Measurements from ENCODE around the gene HTRA3.

Gene HTRA3

DNA sequence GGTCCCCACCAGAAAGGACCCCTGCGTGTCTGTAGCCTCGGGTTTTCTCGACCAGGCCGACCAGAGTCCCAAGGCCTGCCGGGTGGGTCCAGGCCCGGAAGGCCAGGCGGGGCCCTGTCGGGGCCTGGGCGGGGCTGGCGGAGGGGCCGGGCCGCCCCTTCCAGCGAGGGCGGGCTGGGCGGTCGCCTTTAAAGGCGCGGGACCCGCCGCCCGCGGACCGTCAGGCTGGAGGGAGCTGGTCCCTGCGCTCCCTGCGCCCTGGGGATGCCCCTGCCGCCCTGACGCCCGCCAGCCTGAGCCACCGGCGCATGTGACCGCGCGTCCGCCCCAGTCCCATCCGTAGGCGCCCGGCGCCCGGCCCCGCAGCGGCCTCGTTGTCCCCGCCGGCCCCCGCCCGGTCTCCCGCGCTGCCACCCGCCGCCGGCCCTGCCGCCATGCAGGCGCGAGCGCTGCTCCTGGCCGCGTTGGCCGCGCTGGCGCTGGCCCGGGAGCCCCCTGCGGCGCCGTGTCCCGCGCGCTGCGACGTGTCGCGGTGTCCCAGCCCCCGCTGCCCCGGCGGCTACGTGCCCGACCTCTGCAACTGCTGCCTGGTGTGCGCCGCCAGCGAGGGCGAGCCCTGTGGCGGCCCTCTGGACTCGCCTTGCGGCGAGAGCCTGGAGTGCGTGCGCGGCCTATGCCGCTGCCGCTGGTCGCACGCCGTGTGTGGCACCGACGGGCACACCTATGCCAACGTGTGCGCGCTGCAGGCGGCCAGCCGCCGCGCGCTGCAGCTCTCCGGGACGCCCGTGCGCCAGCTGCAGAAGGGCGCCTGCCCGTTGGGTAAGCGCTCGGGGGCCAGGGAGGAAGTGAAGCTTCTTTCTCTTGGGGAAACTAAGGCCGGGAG is at the start of gene HTRA3:
TSS of gene HTRA3 (plus strand) at position 220 of the 883 bp plus-strand sequence. CDS start at position 435, 215 bp downstream.
- no peak for DNase-seq

DNA sequence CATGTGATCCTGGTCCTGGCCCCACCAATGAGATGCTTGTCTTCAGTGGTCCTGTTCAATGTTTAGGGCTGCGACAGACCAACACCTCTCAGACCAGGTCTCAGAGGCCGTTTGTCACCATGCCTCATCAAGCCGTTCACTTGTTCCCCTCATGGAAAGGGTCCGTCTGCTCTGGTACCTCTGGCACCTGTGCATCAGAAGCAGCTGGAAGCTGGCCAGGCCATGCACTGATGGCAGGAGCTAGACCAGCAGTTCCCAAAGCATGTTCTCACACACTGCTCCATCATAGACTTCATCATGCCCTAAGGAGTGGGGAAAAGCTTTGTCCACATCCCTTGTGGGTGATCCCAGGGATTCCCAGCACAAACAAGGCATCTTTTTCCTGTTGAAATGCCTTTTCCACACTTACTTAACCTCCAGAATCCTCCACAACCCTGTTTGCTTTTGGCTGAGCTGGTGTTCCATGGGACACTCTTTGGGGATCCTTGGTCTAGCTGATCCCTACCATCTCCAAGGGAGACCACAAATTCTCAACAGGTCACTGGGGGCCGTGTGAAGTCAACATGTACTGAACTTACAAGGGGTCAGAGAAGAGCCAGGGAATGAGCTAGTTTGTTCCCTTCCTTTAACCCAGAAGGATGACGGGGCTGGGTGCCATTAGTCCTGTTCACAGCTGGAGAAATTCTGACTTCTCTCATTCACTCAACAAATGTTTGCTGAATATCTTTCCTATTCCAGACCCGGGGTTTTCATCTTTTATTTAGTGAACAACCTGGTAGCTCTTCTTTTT is 48.7 kb upstream of the HTRA3 start:
- DNase-seq: no peak

DNA sequence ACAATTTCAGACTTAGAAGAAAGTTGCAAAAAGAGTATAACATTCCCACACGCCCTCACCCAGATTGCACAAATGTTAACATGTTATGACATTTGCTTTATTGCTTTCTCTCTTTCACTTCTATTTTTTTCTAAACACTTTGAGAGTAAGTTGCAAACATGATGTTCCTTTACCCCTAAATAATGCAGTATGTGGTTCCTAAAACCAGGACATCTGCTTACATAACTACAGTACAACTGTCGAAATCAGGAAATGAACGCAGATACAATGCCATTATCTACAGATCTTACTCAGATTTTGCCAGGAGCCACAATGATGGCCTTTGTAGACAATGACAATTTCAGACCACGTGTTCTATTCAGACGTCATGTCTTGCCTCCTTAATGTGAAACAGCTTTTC is 48.1 kb upstream of the HTRA3 start:
- no peak for DNase-seq

DNA sequence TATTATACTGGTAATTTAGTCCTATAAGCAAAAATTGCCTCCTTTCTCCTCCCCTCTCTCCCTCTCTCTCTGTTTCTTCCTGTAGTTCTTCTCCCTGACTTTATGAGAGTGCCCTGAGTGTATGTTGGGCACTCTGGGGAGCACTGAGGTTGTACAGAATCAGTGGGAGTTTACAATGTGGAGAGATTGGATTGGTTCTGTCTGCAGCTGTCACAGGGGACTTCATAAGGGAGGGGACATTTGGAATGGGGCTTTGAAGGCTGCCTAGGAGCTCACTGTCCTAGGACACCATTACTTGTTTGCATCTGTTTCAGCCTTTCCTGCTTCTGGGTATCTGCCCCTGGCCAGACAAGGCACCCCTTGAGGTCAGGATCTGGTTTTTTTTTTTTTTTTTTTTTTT is 47.6 kb upstream of the HTRA3 start:
- no peak for DNase-seq

DNA sequence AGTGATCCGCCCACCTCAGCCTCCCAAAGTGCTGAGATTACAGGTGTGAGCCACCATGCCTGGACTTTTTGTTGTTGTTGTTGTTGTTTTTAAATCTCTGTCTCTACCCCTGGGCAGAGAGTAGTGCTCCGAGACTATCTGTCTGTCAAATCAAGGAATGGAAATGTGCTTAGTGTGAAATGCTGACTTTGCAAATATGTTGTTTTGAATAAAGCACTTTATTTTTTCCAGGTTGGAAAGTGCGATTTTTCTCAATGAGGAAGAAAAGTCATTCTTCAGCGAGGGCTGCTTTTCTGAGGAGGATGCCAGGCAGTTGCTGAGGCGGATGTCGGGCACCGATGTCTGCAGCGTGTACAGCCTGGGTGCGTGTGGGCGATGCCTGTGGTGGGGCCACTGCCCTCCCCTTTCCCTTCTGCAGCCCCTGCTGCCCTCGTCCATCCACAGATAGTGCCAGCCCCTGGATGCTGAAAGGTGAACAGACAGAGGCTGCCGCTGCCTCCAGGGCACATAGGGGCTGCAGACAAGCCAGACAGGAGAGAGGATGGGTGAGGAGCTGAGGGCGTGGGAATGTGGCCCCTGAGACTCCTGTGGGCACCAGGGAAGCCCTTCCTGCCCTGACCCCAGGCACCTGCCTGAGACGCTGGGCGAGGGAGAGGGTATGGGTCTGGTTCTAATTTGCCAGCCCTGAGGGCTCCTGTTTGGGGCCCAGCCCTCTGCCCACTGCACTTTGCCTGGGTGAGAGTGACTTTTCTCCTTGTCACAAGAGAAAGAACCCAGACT is 46.8 kb upstream of the HTRA3 start:
- DNase-seq: no peak

DNA sequence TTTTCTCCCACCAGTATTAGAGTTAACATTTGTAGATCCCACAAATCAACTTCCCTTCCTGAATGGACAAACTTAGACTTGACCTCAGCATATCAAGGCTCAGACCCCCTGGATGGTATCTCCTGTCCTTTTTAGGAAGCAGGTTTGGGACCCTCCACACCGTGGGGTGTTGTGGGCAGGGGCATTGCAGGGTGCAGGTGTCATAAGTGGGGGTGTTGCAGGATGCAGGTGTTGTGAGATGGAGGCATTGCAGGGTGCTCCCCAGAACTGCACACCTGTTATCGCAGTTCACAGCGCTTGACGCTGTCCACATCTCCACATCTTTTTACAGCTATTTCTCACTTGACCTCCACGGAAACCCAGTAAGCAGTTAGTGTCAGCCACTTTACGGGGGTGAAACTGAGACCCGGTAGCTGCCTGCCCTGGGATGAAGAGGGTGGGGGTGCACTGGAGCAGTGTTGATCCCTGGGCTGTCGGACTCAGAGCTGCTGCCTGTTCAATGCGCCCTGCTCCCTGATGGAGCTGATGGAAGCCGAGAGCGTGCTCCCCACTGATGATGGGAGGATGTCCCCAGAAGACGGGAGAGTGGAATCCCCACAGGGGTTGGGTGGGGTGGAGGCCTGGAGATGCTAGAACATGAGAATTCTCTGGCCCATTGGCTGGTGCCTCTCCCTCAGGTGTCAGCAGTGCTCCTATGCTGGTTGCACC is 45.1 kb upstream of the HTRA3 start:
- no peak for DNase-seq

DNA sequence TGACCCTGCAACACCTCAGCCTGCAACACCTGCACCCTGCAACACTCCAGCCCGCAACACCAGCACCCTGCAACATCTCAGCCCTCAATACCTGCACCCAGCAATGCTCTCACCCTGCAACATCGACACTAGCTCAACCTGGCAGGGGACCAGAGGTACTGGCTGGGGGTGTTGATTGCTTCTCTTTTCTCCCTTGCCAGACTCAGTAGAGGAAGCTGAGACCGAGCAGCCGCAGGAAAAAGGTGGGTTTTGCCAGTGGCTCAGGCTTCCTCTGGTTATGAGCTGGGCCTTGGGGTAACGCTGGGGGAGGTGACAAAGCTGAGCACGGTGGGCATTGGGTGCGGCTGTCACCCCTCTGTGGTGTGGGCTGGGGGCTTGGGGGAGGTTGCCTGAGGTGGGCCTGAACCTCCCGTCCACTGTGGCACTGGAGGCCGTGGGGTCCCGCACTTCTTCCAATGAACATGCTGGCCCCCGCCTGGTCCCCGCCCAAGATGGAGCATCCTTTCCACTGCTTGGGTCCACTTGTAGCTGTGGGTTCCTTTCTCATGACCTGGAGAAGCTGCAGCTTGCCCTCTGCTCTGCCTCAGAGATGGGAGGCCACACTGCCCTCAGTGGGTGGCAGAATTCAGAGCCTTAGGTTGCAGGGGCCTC is 44.5 kb upstream of the HTRA3 start:
- no peak for DNase-seq

DNA sequence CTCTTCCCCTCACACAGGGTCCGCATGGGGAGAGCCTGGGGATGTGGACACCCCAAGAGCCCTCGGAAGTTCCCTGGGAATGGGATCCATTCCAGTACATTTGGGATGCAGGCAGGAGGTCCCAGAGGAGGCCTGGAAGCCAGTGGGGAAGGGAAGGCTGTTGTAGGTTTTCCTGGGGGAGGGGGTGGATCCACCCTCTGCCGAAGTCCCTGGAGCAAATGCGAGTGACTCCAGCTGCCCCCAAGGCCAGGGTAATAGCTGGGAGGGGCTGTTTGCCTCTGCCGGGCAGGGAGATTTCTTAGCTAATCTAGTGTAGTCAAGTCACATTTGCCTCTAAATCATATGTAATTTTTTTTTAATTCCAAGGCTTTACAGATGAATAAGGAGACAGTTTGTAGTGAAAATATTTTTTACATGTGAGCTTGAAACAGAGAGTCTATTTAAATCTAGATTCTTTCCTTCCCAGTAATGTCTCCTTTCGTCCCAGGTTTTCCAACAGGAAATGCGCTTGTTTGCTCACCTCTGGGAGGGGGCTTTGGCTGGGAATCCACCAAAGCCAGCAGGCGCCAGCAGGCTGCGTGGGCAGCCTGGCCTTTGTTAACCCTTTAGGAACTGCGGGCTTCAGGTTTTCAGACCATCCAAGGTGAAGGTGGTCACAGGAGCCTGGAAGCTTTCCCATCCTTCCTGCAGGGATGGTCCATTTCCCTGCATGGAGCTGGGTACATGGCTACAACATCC is 43.7 kb upstream of the HTRA3 start:
- no peak for DNase-seq

DNA sequence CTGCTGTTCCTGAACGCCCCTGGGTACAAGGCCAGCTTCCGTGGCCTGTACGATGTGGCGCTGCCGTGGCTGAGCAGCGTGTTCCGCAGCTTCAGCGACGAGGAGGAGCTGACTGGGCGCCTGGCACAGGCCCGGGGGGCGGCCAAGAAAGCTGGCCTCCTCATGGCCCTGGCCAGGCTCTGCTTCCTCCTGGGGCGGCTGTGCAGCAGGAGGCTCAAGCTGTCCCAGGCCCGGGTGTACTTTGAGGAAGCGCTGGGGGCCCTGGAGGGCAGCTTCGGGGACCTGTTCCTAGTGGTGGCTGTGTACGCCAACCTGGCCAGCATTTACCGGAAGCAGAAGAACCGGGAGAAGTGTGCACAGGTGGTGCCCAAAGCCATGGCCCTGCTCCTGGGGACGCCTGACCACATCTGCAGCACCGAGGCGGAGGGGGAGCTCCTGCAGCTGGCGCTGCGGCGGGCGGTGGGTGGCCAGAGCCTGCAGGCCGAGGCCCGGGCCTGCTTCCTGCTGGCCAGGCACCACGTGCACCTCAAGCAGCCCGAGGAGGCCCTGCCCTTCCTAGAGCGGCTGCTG is 42.3 kb upstream of the HTRA3 start:
- DNase-seq: no peak

DNA sequence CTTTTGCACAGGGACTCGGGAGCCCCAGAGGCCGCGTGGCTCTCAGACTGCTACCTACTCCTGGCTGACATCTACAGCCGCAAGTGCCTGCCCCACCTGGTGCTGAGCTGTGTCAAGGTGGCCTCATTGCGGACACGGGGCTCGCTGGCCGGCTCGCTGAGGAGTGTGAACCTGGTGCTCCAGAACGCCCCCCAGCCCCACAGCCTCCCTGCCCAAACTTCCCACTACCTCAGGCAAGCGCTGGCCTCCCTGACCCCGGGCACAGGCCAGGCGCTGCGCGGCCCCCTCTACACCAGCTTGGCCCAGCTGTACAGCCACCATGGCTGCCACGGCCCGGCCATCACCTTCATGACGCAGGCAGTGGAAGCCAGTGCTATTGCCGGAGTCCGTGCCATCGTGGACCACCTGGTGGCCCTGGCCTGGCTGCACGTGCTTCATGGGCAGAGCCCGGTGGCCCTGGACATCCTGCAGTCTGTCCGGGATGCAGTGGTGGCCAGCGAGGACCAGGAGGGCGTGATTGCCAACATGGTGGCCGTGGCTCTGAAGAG is 41.7 kb upstream of the HTRA3 start:
- no peak for DNase-seq

DNA sequence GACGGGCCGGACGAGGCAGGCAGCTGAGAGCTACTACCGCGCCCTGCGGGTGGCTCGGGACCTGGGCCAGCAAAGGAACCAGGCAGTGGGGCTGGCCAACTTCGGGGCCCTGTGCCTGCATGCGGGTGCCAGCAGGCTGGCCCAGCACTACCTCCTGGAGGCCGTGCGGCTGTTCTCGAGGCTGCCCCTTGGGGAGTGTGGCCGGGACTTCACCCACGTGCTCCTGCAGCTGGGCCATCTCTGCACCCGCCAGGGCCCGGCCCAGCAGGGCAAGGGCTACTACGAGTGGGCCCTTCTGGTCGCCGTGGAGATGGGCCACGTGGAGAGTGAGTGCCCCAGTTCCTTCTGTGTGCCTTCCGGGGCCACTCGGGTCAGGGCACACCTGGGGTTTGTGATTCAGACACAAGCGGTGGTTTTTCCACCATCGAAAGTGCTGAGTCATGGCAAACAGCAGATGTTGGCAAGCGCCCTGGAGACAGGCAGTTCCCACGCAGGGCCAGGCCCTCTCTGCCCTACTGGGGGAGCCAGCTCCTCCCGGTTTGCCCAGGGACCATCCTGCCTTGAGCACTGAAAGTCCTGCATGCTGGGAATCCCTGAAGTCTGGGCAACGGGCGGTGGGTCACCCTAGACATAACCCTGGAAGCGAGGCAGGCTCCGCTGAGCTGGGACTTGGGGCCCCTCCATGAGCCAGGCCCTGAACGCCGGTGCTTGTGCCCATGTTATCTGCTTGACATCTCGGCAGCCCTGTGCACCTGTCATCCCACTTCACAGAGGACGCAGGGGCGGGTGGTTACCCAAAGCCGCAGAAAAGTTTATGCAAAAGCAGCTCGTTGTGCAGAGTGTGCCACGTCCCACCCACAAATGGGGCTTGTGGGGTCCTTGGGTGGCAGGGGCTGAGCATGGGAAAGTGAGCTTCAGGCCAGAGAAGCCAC is 41.0 kb upstream of the HTRA3 start:
- peak; percentile 90 for DNase-seq

DNA sequence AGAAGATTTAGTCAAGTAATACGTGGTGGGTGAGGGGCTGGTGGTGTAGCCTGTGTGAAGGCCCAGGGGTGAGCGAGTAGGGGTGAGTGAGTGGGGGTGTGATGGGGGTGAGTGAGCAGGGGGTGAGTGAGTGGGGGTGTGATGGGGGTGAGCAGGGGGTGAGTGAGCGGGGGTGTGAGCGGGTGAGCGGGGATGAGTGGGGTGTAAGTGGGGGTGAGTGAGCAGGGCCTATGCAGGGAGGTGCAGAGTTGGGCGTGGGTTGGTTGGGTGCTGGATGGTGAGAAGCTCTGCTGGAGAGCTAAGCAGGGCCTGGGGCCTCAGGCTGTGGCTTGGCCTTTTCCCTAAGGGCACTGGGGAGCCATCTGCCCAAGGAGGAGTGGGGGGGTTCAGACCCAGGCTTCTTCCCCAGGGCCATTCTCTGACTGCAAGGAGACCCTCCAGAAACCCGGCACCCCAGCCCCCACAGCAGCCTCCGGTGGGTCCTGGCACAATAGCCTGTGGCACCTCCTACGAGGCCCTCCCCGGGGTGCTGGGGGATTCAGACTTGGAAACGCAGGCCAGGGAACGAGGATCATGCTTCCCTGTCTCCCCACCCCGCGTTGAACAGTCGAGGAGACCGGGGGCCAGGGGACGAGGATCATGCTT is 40.1 kb upstream of the HTRA3 start:
- peak; percentile 17 for DNase-seq

DNA sequence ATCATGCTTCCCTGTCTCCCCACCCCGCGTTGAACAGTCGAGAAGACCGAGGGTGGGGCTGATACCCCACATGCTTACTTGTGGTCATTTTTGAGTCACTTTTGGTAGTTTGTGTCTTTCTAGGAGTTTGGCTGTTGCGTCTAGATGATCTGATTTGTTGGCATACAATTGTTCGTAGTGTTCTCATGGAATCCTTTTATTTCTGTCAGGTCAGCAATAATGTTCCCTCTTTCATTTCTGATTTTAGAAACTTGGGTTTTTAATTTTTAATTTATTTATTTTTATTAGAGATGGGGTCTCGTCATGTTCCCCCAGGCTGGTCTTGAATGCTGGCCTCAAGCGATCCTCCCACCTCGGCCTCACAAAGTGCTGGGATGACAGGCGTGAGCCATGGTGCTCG is 39.5 kb upstream of the HTRA3 start:
- DNase-seq: no peak

DNA sequence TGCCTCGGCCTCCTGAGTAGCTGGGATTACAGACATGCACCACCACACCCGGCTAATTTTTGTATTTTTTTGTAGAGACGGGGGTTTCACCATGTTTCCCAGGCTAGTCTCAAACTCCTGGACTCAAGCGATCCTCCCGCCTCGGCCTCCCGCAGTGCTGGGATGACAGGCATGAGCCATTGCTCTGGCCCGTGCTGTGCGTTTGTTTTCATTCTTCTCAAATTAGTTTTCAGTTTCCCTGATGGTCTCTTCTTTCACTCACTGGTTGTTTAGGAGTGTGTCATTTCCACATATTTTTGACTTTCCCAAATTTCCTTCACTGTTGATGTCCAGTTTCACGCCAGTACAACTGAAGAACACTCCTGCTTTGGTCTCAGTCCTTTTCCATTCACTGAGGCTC is 38.7 kb upstream of the HTRA3 start:
- DNase-seq: no peak

DNA sequence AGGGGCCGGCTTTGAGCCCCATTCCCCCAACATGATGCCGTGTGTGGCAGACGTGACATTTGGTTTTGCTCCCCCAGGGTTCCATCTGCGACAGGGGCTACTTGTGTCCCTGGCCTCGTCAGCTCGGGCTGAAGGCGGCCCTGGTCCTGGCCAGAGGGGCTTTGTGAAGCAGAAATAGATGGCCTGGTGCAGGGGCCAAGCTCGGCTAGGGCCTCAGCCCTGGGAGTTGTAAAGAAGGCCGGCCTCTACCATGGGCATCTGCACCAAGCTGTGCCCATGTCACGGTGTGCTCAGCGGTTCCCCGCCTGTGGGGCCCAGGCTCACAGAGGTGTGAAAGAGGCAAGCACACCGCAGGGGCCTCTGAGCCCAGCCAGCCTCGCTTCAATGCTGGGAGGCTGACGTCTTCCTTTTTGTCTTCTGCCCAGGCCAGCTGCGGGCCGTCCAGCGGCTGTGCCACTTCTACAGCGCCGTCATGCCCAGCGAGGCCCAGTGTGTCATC is 38.0 kb upstream of the HTRA3 start:
- no peak for DNase-seq

DNA sequence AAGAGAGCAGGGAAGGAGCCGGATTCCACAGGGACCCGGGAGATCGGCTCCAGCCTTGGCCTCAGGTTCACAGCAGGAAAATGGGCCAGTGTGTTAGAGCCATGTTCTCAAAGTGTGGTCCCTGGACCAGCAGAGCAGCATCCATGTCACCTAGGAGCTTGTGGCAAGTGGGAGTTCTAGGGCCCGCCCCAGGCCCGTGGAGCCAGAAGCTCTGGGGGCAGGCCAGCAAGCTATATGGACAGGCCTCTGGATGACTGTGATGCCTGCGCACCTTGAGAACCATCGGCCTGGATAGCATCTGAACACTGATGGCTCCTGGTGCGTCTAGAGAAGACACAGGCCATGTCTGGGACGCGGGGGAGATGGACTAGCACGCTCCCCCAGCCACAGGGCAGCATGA is 36.8 kb upstream of the HTRA3 start:
- DNase-seq: no peak

DNA sequence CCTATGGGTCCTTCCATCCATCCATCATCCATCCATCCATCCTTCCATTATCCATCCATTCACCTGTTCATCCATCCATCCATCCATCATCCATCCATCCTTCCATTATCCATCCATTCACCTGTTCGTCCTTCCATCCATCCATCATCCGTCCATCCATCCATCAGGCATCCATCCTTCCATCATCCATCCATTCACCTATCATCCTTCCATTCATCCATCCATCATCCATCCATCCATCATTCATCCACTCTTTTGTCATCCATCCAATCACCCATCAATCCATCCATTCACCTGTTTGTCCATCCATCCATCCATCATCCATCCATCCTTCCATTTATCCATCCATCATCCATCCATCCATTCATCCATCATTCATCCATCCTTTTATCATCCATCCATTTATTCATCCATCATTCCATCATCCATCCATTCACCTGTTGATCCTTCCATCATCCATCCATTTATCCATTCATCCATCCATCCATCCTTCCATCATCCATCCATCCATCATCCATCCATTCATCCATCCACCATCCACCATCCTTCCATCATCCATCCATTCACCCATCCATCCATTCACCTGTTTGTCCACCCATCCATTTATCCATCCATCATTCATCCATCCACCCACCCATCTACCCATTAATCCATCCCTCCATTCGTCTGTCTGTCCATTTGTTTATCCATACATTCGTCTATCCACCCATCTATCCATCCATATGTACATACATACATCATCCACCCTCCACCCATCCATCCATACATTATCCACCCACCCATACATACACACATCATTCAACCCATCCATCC is 35.7 kb upstream of the HTRA3 start:
- no peak for DNase-seq

DNA sequence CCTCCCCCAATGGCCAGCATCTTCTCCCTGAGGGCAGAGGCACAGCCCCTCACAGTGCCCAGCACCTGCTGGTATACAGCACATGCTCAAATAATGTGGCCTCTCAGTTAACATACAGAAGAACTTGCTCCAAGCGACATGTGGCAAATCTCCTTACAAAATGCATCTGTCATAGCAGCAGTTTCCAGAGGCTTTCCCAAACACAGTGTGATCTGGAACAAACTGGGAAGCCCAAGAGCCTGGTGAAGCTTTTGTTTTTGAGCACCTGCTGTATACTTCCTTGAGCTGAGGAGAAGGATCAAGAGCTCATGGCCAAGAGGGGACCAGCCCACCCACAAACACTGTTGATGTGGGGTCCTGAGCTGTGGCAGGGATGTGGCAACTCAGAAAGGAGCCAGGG is 34.8 kb upstream of the HTRA3 start:
- no peak for DNase-seq
